Keratinocyte (primary cell): Measurements from ENCODE around the gene PPP4R4. TPM values are rescaled to one million over a fixed set of nuclear protein-coding genes. Genes with fewer than 3 reads are reported as not detected.

Experiments
- DNase-seq: peaks from one replicate; pipeline ENCODE4 v3.0.0-alpha.2; 2011; ENCODE audit warnings: low read depth, missing footprints, low spot score
- FAIRE-seq: peaks from 2 replicates; lab custom pipeline; 2011; peaks lifted over from hg19 to GRCh38; lab: Jason Lieb, UNC
- H2AFZ ChIP-seq: 2 replicates; pipeline ENCODE4 v1.6.0; 2012; ENCODE audit warnings: low read length, control low read depth, inconsistent platforms; ENCODE audit not compliant: control insufficient read depth
- H3K27ac ChIP-seq: 2 replicates; pipeline ENCODE4 v1.5.1; 2011; ENCODE audit warnings: low read length; ENCODE audit not compliant: control insufficient read depth, insufficient read depth
- H3K27me3 ChIP-seq: 3 replicates; pipeline ENCODE4 v1.6.0; 2011; ENCODE audit warnings: low read length; ENCODE audit not compliant: control insufficient read depth, insufficient read depth; ENCODE audit errors: extremely low read depth
- H3K36me3 ChIP-seq, 2 experiments: 2 replicates in 1 of 2; 3 replicates in 1 of 2; pipeline ENCODE4 v1.5.1; 2011; ENCODE audit warnings: low read length in 2 of 2, mild to moderate bottlenecking in 1 of 2; ENCODE audit not compliant: control insufficient read depth in 2 of 2, insufficient read depth in 2 of 2; ENCODE audit errors: extremely low read depth in 1 of 2
- H3K4me1 ChIP-seq: 3 replicates; pipeline ENCODE4 v1.5.1; 2011; ENCODE audit warnings: low read length; ENCODE audit not compliant: control insufficient read depth, insufficient read depth; ENCODE audit errors: extremely low read depth
- H3K4me2 ChIP-seq: 3 replicates; pipeline ENCODE4 v1.6.0; 2011; ENCODE audit warnings: low read depth, low read length; ENCODE audit not compliant: control insufficient read depth, insufficient read depth; ENCODE audit errors: extremely low read depth
- H3K4me3 ChIP-seq, 3 experiments: fragments of 200-600 bp in 1 of 3; sonication (generic) in 1 of 3; 2 replicates in 2 of 3; 3 replicates in 1 of 3; pipeline ENCODE4 v1.5.1; 2011 to 2016; ENCODE audit warnings: low read length in 3 of 3, mild to moderate bottlenecking in 3 of 3, control low read depth in 2 of 3, inconsistent platforms in 1 of 3, low read depth in 1 of 3, mixed read lengths in 1 of 3, mixed run types in 1 of 3, moderate library complexity in 1 of 3; ENCODE audit not compliant: control insufficient read depth in 2 of 3, insufficient read depth in 2 of 3; ENCODE audit errors: extremely low read depth in 1 of 3
- H3K79me2 ChIP-seq: 2 replicates; pipeline ENCODE4 v1.6.0; 2012; ENCODE audit warnings: low read length; ENCODE audit not compliant: control insufficient read depth, insufficient read depth
- H3K9ac ChIP-seq: 3 replicates; pipeline ENCODE4 v1.6.0; 2011; ENCODE audit warnings: low read length; ENCODE audit not compliant: control insufficient read depth, insufficient read depth; ENCODE audit errors: extremely low read depth
- H3K9me1 ChIP-seq: 3 replicates; pipeline ENCODE4 v1.6.0; 2011; ENCODE audit warnings: low read length; ENCODE audit not compliant: control insufficient read depth, insufficient read depth; ENCODE audit errors: extremely low read depth
- H3K9me3 ChIP-seq: 2 replicates; pipeline ENCODE4 v1.5.1; 2012; ENCODE audit warnings: low read depth, low read length; ENCODE audit not compliant: control insufficient read depth
- H4K20me1 ChIP-seq: 3 replicates; pipeline ENCODE4 v1.6.0; 2011; ENCODE audit warnings: low read length; ENCODE audit not compliant: control insufficient read depth, insufficient read depth; ENCODE audit errors: extremely low read depth
- CTCF ChIP-seq, 3 experiments: IDR thresholded peaks in 1 of 3; conservative IDR thresholded peaks in 1 of 3; optimal IDR thresholded peaks in 1 of 3; 2 replicates in 2 of 3; 3 replicates in 1 of 3; pipeline versions ENCODE3 to v1.5.1; 2011; ENCODE audit warnings: low read length in 3 of 3, mild to moderate bottlenecking in 3 of 3, moderate library complexity in 2 of 3, control low read depth in 1 of 3, inconsistent platforms in 1 of 3; ENCODE audit not compliant: insufficient read depth in 2 of 3; ENCODE audit errors: extremely low read depth in 1 of 3
- EZH2 ChIP-seq: IDR thresholded peaks from one replicate; pipeline ENCODE4 v1.6.1; 2012; ENCODE audit warnings: inconsistent platforms, mild to moderate bottlenecking, low read length, moderate library complexity
- dilution Hi-C: fragments of 300-500 bp; cut with MboI; formaldehyde crosslinking; loops from one replicate; pipeline ENCODE4 v1.7.0; 2020; ENCODE audit warnings: low sequenced_read_pairs; ENCODE audit not compliant: extremely low pct_ligation_motif_present
- polyA plus RNA-seq, 5 experiments: library from polyadenylated mRNA; depleted of rRNA in 3 of 5; stranded (reverse) in 3 of 5; stranded (forward) in 1 of 5; unstranded in 1 of 5; fragments of >200 nt; gene quantifications; 1 replicate in 1 of 5; 2 replicates in 3 of 5; 3 replicates in 1 of 5; pipeline versions ENCODE4 v1.2.1 to v1.2.3, GENCODE V29; 2011 to 2012; ENCODE audit warnings: missing spikeins in 2 of 5, low read depth in 1 of 5, low replicate concordance in 1 of 5

Gene PPP4R4
- polyA plus RNA-seq, 1 donor (not counting 4 experiments of a cell fraction or from before 2014, with no cell fraction given) = 9.0 TPM

GRCh38 chr14:94292872-94293577 lies 118.9 kb downstream of the PPP4R4 start, which contains the start of gene SERPINA10:
Gene SERPINA10 (minus strand): TSS chr14:94293268. CDS start chr14:94290593, 2,675 bp downstream.
- FAIRE-seq = no peak
- Histone ChIP-seq H3K9me3 (no peaks in the 10 kb centered on the region), H3K4me3 (no peak within 1 kb of the TSS), H3K79me2 (no peaks in the 10 kb centered on the region), H2AFZ (no peak within 1 kb of the TSS), H3K4me1 (no peaks in the 10 kb centered on the region), H4K20me1 (no peaks in the 10 kb centered on the region), H3K27ac (no peak within 1 kb of the TSS), H3K4me2 (no peak within 1 kb of the TSS), H3K27me3 (no peaks in the 10 kb centered on the region), H3K9ac (no peak within 1 kb of the TSS), H3K36me3 (no peaks in the 10 kb centered on the region), H3K9me1 (no peaks in the 10 kb centered on the region)
- dilution Hi-C loops = no loop called here
- DNase-seq = no peak
- TF ChIP-seq EZH2 (no peak), CTCF (optimal IDR thresholded peaks at IDR 0.05 in 1 of 3, IDR thresholded peaks at IDR 0.05 in 1 of 3, conservative IDR thresholded peaks at IDR 0.05 in 1 of 3; ENCODE audit: extremely low read depth in 1 of 3, insufficient read depth in 2 of 3, low read length in 3 of 3) (no peak)

- FAIRE-seq (no peak), DNase-seq (no peak)
- dilution Hi-C loops = no loop called here
- no peaks in the 10 kb centered on the region for H3K27me3 ChIP-seq
- H3K9ac ChIP-seq = no peak overlapping the region
- H2AFZ ChIP-seq = no peak overlapping the region
- no peaks in the 10 kb centered on the region for H4K20me1 ChIP-seq
- H3K36me3 ChIP-seq = no peaks in the 10 kb centered on the region
- no peaks in the 10 kb centered on the region for H3K79me2 ChIP-seq
- H3K4me2 ChIP-seq = no peak overlapping the region
- no peak overlapping the region for H3K27ac ChIP-seq
- H3K9me1 ChIP-seq = no peaks in the 10 kb centered on the region
- TF ChIP-seq EZH2 = no peak
- TF ChIP-seq CTCF (optimal IDR thresholded peaks at IDR 0.05 in 1 of 3, IDR thresholded peaks at IDR 0.05 in 1 of 3, conservative IDR thresholded peaks at IDR 0.05 in 1 of 3; ENCODE audit: extremely low read depth in 1 of 3, insufficient read depth in 2 of 3, low read length in 3 of 3) = no peak
- H3K4me1 ChIP-seq = no peaks in the 10 kb centered on the region
- H3K4me3 ChIP-seq = no peak overlapping the region
- H3K9me3 ChIP-seq = no peaks in the 10 kb centered on the region
Observed at GRCh38 chr14:94293578-94293924, 119.4 kb downstream of the PPP4R4 start.
